Measurements from ENCODE around the gene GMPR. TPM values are rescaled to one million over a fixed set of nuclear protein-coding genes. Genes with fewer than 3 reads are reported as not detected.

The GMPR gene
- total and polyA plus RNA-seq, 7 donors = 2.8 to 26.5 (median 15.0) TPM

DNA sequence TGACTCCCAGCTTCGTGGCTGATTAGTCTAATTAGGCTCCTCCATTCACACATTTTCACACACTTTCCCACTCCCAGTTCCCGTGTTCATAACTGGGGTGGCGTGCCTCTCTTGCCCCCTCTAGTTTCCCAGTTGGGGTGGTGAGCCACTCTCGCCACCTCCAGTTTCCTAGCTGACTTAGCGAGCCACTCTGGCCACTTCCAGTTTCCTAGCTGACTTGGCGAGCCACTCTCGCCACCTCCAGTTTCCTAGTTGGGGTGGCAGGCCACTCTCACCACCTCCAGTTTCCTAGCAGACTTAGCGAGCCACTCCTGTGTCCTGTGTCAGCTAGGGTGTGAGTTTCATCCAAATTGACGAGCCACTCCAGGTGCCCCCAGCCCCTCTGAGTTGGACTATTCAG, 7.4 kb upstream of the GMPR start:
- Histone ChIP-seq H3K27ac (no peak overlapping the region), H3K4me1 (peaks cover 0 to 25% (median 20%) of the 10 kb centered on the region in 4 donors), H3K27me3 (no peaks in the 10 kb centered on the region), H3K4me3 (no peak overlapping the region), H3K9me3 (no peaks in the 10 kb centered on the region), H3K36me3 (no peaks in the 10 kb centered on the region)
- TF ChIP-seq POLR2A (IDR thresholded peaks at IDR 0.05) (no peak), POLR2AphosphoS5 (IDR thresholded peaks at IDR 0.05) (no peak), EP300 (IDR thresholded peaks at IDR 0.05) (no peak)
- TF ChIP-seq, protein P1, sequence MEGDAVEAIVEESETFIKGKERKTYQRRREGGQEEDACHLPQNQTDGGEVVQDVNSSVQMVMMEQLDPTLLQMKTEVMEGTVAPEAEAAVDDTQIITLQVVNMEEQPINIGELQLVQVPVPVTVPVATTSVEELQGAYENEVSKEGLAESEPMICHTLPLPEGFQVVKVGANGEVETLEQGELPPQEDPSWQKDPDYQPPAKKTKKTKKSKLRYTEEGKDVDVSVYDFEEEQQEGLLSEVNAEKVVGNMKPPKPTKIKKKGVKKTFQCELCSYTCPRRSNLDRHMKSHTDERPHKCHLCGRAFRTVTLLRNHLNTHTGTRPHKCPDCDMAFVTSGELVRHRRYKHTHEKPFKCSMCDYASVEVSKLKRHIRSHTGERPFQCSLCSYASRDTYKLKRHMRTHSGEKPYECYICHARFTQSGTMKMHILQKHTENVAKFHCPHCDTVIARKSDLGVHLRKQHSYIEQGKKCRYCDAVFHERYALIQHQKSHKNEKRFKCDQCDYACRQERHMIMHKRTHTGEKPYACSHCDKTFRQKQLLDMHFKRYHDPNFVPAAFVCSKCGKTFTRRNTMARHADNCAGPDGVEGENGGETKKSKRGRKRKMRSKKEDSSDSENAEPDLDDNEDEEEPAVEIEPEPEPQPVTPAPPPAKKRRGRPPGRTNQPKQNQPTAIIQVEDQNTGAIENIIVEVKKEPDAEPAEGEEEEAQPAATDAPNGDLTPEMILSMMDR (IDR thresholded peaks at IDR 0.05) = no peak
- no peak for DNase-seq
- WGBS, 2 donors = 77 to 87% methylated on average over 9 of the region's 9 CpGs
- intact Hi-C loops (cut with DNase I) = no loop called here

DNA sequence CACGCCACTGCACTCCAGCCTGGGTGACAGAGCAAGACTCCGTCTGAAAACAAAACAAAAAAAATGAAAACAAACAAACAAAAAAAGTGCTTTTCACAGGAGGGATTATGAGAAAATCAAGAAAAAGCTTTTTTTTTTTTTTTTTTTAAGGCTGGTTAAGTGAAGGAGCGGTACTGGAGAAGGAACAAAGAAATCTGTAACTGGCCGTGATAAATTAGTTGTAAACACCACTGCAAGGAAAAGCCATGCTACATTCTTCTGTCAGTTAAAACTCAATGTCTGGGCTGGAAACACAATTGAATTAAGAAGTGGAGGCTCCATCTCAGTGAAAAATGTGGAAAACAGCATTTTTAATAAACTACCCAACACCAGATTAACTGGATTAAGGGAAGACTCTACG, 6.3 kb upstream of the GMPR start:
- intact Hi-C loops (cut with DNase I) = no loop called here
- H3K4me1 ChIP-seq = peaks cover 0 to 36% (median 26%) of the 10 kb centered on the region in 4 donors
- TF ChIP-seq, protein P1 (IDR thresholded peaks at IDR 0.05) = no peak
- TF ChIP-seq POLR2A (IDR thresholded peaks at IDR 0.05) (no peak), EP300 (IDR thresholded peaks at IDR 0.05) (no peak), POLR2AphosphoS5 (IDR thresholded peaks at IDR 0.05) (no peak)
- no peak overlapping the region for H3K4me3 ChIP-seq
- no peak overlapping the region for H3K27ac ChIP-seq
- no peaks in the 10 kb centered on the region for H3K9me3 ChIP-seq
- no peak for DNase-seq
- 90% methylated on average over 5 of the region's 5 CpGs for WGBS, 2 donors
- H3K27me3 ChIP-seq = no peaks in the 10 kb centered on the region
- no peaks in the 10 kb centered on the region for H3K36me3 ChIP-seq

DNA sequence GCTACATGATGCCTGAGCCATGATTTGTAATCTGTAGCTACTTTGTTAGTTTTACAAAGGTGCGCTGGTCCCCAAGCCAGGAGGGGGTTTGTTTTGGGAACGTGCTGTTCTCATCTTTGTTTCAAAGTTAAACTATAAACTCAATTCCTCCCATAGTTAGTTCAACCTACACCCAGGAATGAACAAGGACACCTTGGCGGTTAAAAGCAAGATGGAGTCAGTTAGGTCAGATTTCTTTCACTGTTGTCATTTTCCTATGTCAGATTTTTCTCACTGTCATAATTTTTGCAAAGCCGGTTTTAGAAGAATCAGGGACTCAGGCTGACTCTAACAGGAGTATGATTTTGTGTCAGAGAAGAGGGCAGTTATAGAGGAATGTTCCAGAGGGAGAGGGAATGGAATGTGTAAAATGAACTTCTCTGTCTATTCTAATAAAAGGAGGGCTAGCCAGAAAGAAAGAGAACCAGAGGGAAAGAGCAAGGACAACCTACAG, 2.3 kb upstream of the GMPR start:
- Histone ChIP-seq H3K27me3 (no peaks in the 10 kb centered on the region), H3K9me3 (no peaks in the 10 kb centered on the region), H3K4me3 (peak overlapping the region in 1 of 4 donors; percentile 26), H3K36me3 (no peaks in the 10 kb centered on the region), H3K4me1 (peaks cover 0 to 46% (median 29%) of the 10 kb centered on the region in 4 donors), H3K27ac (peak overlapping the region; percentile 81 to 87 (median 82))
- intact Hi-C loops (cut with DNase I) = loop anchor here (5.0 kb wide), 3 partner anchors 41 to 171 kb away; no protein-coding TSS in a partner anchor
- no peak for TF ChIP-seq POLR2A (IDR thresholded peaks at IDR 0.05)
- TF ChIP-seq, protein P1 (IDR thresholded peaks at IDR 0.05) = no peak
- TF ChIP-seq EP300 (IDR thresholded peaks at IDR 0.05) = no peak
- no peak for TF ChIP-seq POLR2AphosphoS5 (IDR thresholded peaks at IDR 0.05)
- no peak for DNase-seq
- 30 to 67% methylated on average over 4 of the region's 4 CpGs for WGBS, 2 donors

DNA sequence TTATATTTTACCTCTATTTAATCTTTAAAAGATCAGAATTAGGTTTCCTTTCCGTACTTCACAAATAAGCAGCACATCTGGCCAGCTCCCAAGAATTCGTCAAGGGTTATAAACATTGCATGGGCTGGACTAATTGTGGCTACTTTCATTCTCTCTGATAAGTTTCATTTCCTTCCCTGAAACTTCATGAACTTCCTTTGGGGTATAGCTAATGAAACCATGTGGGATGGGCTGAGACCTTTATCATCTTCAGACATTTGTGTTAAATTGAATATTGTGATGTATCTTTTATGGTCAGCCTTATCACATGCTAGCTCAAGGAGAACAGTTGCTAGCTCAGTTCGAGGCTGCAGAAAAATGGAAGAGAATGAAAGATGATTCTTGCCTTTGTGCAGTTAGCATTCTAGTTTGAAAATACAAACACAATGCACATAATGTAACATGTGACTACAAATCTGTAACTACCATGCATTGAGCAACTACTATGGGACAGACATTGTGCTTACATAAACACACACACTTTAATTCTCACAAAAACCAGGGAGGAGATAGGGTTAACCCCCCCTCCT, 1.7 kb upstream of the GMPR start:
- peak in 1 of 4 donors; percentile 13 for TF ChIP-seq POLR2AphosphoS5 (IDR thresholded peaks at IDR 0.05)
- TF ChIP-seq POLR2A (IDR thresholded peaks at IDR 0.05) = no peak
- peaks cover 0 to 46% (median 30%) of the 10 kb centered on the region in 4 donors for H3K4me1 ChIP-seq
- intact Hi-C loops (cut with DNase I) = loop anchor here (5.0 kb wide), 3 partner anchors 41 to 171 kb away; no protein-coding TSS in a partner anchor
- H3K36me3 ChIP-seq = no peaks in the 10 kb centered on the region
- no peaks in the 10 kb centered on the region for H3K9me3 ChIP-seq
- peak; percentile 76 for DNase-seq
- 2 to 4% methylated on average over 3 of the region's 3 CpGs for WGBS, 2 donors
- no peaks in the 10 kb centered on the region for H3K27me3 ChIP-seq
- H3K4me3 ChIP-seq = peak overlapping the region in 2 of 4 donors; percentile 1 to 26
- peak overlapping the region; percentile 81 to 87 (median 82) for H3K27ac ChIP-seq

DNA sequence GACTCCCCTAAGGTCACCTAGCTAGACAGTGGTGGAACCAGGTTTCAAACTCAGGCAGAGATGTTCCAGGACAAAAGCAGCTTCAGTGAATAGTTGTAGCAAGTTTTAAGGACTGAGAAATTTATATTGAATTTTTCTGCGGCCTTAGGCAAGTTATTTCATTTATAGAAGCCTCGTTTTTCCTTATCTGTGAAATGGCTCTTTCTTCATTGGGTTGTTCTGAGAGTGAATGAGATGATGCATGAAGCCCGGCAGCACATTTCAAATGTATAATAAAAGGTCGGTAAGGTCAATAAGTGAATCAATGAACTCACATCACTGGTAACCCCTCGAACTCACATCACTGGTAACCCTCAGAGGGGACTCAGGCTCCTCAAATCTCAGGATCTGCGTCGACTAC, 1.1 kb upstream of the GMPR start:
- Histone ChIP-seq H3K4me3 (no peak overlapping the region), H3K4me1 (peaks cover 0 to 48% (median 30%) of the 10 kb centered on the region in 4 donors)

More for the DNA sequence above, 1.1 kb upstream of the GMPR start:
- H3K9me3 ChIP-seq = no peaks in the 10 kb centered on the region
- intact Hi-C loops (cut with DNase I) = loop anchor here (5.0 kb wide), 3 partner anchors 40 to 170 kb away; no protein-coding TSS in a partner anchor
- 79 to 90% methylated on average over 7 of the region's 7 CpGs for WGBS, 2 donors
- no peaks in the 10 kb centered on the region for H3K27me3 ChIP-seq
- TF ChIP-seq POLR2A (IDR thresholded peaks at IDR 0.05) (no peak), EP300 (IDR thresholded peaks at IDR 0.05) (no peak), POLR2AphosphoS5 (IDR thresholded peaks at IDR 0.05) (no peak)
- TF ChIP-seq, protein P1 (IDR thresholded peaks at IDR 0.05) = no peak
- no peaks in the 10 kb centered on the region for H3K36me3 ChIP-seq
- H3K27ac ChIP-seq = peak overlapping the region; percentile 81 to 87 (median 82)
- DNase-seq = no peak
